ENCODE results near the gene HSPB2.

DNA sequence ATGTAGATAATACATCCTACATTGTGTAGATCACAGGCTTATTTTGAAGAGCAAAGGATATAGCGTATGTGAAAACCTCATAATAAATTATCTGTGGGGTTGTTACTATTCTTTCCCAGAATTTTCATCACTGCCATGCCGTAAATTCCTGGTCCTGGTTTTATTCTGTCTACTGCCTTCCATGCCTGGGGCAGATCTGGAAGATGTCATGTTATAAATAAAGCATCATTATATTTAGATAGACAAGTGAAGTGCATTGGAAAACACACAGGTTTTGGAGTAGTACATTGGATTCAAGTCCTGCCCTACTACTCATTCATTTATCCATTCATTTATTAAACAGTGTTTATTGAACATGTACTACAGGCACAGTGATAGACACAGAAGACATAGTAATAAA lies 8.4 kb downstream of the HSPB2 start:
- TF ChIP-seq RCOR1 (IDR thresholded peaks at IDR 0.05; ENCODE audit: insufficient replicate concordance, low read length) (no peak), CTCF (conservative IDR thresholded peaks at IDR 0.05; ENCODE audit: low read depth, low read length) (no peak), POLR2A (IDR thresholded peaks at IDR 0.05; ENCODE audit: low read depth, low read length) (no peak), RAD21 (IDR thresholded peaks at IDR 0.05; ENCODE audit: low read length) (no peak), MAFK (IDR thresholded peaks at IDR 0.05; ENCODE audit: low read depth, low read length) (no peak), USF2 (IDR thresholded peaks at IDR 0.05; ENCODE audit: low read depth, low read length) (no peak), MXI1 (IDR thresholded peaks at IDR 0.05; ENCODE audit: borderline replicate concordance, low read depth, low read length) (no peak), CHD1 (IDR thresholded peaks at IDR 0.05; ENCODE audit: low read depth, low read length) (no peak), MAZ (IDR thresholded peaks at IDR 0.05; ENCODE audit: borderline replicate concordance, low read depth, low read length) (no peak), CEBPB (IDR thresholded peaks at IDR 0.05; ENCODE audit: low read depth, low read length) (no peak), BHLHE40 (IDR thresholded peaks at IDR 0.05; ENCODE audit: low read depth, low read length) (no peak), SMC3 (IDR thresholded peaks at IDR 0.05; ENCODE audit: low read depth, low read length) (no peak)

Data from IMR-90 (cell line).